ENCODE data around the gene AK9. TPM values are rescaled to one million over a fixed set of nuclear protein-coding genes. Genes with fewer than 3 reads are reported as not detected.

The AK9 gene
- total and polyA plus RNA-seq, 2 of the 8 experiments (the other 6 are each of a cell fraction or from before 2014, with no cell fraction given): 1.8 to 2.2 TPM

DNA sequence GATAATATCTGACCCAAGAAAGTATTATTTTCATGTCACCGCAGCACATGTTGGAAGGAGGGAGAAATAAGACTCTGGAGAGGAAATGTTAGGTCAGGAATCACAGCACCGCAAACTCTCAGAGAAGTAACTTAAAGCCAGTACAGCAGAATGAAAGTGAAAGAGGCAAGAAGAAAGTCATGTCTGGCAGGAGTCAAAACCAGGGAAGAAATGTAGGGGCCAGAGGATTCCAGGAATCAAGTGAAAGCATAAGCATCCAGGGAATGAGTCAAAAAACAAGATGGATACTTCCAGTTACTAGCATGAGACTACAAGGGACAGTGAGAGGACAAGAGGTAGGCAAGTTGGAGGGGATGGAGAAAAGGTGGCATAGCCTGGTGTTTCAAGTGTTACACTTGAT is 80.4 kb downstream of the AK9 start:
- Histone ChIP-seq H2BK20ac (ENCODE audit: low read length) (no peak overlapping the region), H4K5ac (ENCODE audit: insufficient read length, low read depth, low read length) (no peak overlapping the region), H3K79me2 (ENCODE audit: control insufficient read depth in 1 of 2, insufficient read depth in 2 of 2, low read length in 2 of 2) (no peaks in the 10 kb centered on the region), H4K8ac (ENCODE audit: extremely low read depth, insufficient read depth, low read length) (no peak overlapping the region), H2AFZ (ENCODE audit: low read length) (peak overlapping the region; percentile 92), H2AK5ac (ENCODE audit: low read depth, low read length) (no peak overlapping the region), H3K56ac (replicated peaks; ENCODE audit: insufficient read length, low read depth, low read length) (no peak overlapping the region), H3K79me1 (ENCODE audit: low read depth, low read length) (no peaks in the 10 kb centered on the region), H3K9ac (replicated peaks in 1 of 4; ENCODE audit: extremely low read depth in 1 of 4, low read depth in 3 of 4, low read length in 3 of 4) (no peak overlapping the region), H3K14ac (ENCODE audit: insufficient read length) (no peak overlapping the region), H3K4ac (replicated peaks; ENCODE audit: insufficient read length, low read depth, low read length) (no peak overlapping the region), H3K23ac (ENCODE audit: insufficient read length) (no peak overlapping the region), H4K91ac (replicated peaks; ENCODE audit: insufficient read length, low read length) (no peak overlapping the region), H4K20me1 (replicated peaks in 1 of 2; ENCODE audit: control insufficient read depth in 1 of 2, insufficient read depth in 2 of 2, low read length in 2 of 2) (no peaks in the 10 kb centered on the region), H3K27ac (ENCODE audit: low read depth, low read length) (no peak overlapping the region), H3K18ac (ENCODE audit: extremely low read depth, low read length) (no peak overlapping the region), H3K4me3 (ENCODE audit: extremely low read depth in 1 of 4, insufficient read depth in 2 of 4, low read depth in 3 of 4, low read length in 4 of 4) (no peak overlapping the region), H3K36me3 (ENCODE audit: control insufficient read depth in 2 of 4, insufficient read depth in 4 of 4, low read length in 3 of 4) (no peaks in the 10 kb centered on the region), H3K23me2 (ENCODE audit: low read depth, low read length) (no peaks in the 10 kb centered on the region), H3K27me3 (replicated peaks in 1 of 4; ENCODE audit: control insufficient read depth in 3 of 4, extremely low read depth in 1 of 4, insufficient read depth in 3 of 4, low read length in 3 of 4) (no peaks in the 10 kb centered on the region; a peak in 1 of 7 replicates), H2BK120ac (replicated peaks; ENCODE audit: low read depth, low read length) (no peak overlapping the region), H3K4me2 (ENCODE audit: insufficient read depth in 1 of 2, low read depth in 2 of 2, low read length in 2 of 2) (no peak overlapping the region), H3K4me1 (replicated peaks in 1 of 4; ENCODE audit: control insufficient read depth in 3 of 4, insufficient read depth in 4 of 4, low read length in 3 of 4) (no peaks in the 10 kb centered on the region), H2BK12ac (ENCODE audit: low read depth, low read length) (no peak overlapping the region), H2BK15ac (ENCODE audit: low read length) (no peak overlapping the region), H2BK5ac (ENCODE audit: low read depth, low read length) (no peak overlapping the region), H3K9me3 (ENCODE audit: insufficient read depth in 2 of 2, low read depth in 1 of 2, low read length in 1 of 2) (peaks cover 0 to 3% of the 10 kb centered on the region in 2 experiments; a peak in 1 of 4 replicates)
- ChIA-PET POLR2A (ENCODE audit: partially characterized antibody) (no interaction called here), CTCF (ENCODE audit: partially characterized antibody) (interaction anchor here (1.0 to 1.1 kb wide), 2 partner anchors 16 to 86 kb away, joined by 3 read pairs; no protein-coding TSS in a partner anchor)
- FAIRE-seq (no peak), DNase-seq (ENCODE audit: low read depth in 1 of 2, low spot score in 2 of 2) (no peak)
- 92% methylated on average over 2 of the region's 2 CpGs; no CpG with 5 or more reads in 1 of the 2 experiments for WGBS, 2 experiments (ENCODE audit: extremely low coverage in 1 of 2, insufficient coverage in 1 of 2, insufficient read length in 1 of 2, insufficient replicate concordance in 2 of 2, low coverage in 1 of 2, low lambda C conversion rate in 2 of 2, missing lambda C conversion rate in 1 of 2)
- no peak for TF ChIP-seq JUND (IDR thresholded peaks at IDR 0.05; ENCODE audit: low read length)
- no peak for TF ChIP-seq YY1 (IDR thresholded peaks at IDR 0.05; ENCODE audit: low read depth, low read length)
- no peak for TF ChIP-seq FOSL1 (IDR thresholded peaks at IDR 0.05; ENCODE audit: insufficient read depth, low read depth, low read length)
- no peak for TF ChIP-seq SAP30 (IDR thresholded peaks at IDR 0.05; ENCODE audit: insufficient read depth, insufficient replicate concordance, low read length)
- no peak for TF ChIP-seq EGR1 (IDR thresholded peaks at IDR 0.05; ENCODE audit: borderline replicate concordance, low read depth, low read length)
- TF ChIP-seq SRF (IDR thresholded peaks at IDR 0.05; ENCODE audit: low read depth, low read length): no peak
- no peak for TF ChIP-seq EP300 (IDR thresholded peaks at IDR 0.05; ENCODE audit: borderline replicate concordance in 1 of 2, low read depth in 2 of 2, low read length in 2 of 2)
- no peak for TF ChIP-seq SUZ12 (IDR thresholded peaks at IDR 0.05; ENCODE audit: low read length)
- no peak for TF ChIP-seq HDAC2 (IDR thresholded peaks at IDR 0.05; ENCODE audit: borderline replicate concordance in 1 of 2, low read depth in 2 of 2, low read length in 2 of 2)
- no peak for TF ChIP-seq POLR2A (IDR thresholded peaks at IDR 0.05; ENCODE audit: control extremely low read depth in 1 of 2, low read depth in 2 of 2, low read length in 2 of 2)
- TF ChIP-seq RAD21 (IDR thresholded peaks at IDR 0.05 in 1 of 2, conservative IDR thresholded peaks at IDR 0.05 in 1 of 2; ENCODE audit: low read depth in 2 of 2, low read length in 2 of 2): no peak
- TF ChIP-seq TAF1 (IDR thresholded peaks at IDR 0.05; ENCODE audit: low read depth, low read length): no peak
- TF ChIP-seq TEAD4 (IDR thresholded peaks at IDR 0.05; ENCODE audit: low read depth, low read length): no peak
